Stimulated activated naive CD4-positive, alpha-beta T cell treated with Interleukin-2 at 50 U/mL for 16 hours (primary cell): ENCODE data around the gene MROH2B.

Experiments used
- DNase-seq: peaks from one replicate; lab custom pipeline; 2025; lab: John Stamatoyannopoulos, UW

The MROH2B gene

DNA sequence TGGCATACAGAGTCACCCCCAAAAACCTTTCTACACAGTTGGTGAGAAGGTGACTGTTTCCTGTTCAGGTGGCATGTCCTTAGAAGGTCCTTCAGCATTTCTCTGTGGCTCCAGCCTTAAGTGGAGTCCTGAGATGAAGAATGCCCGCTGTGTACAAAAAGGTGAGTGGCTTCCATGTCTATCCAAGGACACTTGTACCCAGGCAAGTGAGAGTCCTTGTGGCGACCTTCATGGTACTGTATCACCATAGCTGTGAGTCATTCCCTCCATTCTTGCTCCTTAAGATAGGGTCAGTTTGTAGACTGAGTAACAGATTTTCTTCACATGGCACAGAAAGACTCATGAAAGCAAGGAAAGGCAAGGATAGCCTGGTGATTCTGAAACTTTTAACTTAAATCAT lies 98.7 kb downstream of the MROH2B start:
- no peak for DNase-seq

GRCh38 chr5:40962207-40962955 lies 108.8 kb downstream of the MROH2B start:
- no peak for DNase-seq

DNA sequence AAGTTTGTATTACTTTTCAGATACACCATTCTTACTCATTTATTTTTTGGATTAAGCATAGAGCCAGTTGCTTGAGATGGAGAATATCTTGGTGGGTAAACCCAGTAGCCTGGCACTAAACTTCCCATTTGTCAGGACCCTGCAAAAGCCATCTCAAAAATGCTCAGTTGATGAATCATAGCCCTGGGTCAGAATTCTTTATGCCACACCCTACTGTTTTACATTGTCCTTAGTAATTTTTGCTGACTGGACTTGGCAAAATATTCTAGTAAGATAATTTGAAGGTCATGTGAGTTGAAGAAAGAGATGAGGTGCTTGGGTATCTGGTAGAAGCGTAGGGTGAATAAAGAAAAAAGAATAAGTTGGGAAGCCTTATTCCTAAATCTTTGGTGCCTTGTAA lies 111.1 kb downstream of the MROH2B start:
- DNase-seq = no peak

- no peak for DNase-seq
These were observed 112.3 kb downstream of the MROH2B start for GRCh38 chr5:40958811-40959210.

DNA sequence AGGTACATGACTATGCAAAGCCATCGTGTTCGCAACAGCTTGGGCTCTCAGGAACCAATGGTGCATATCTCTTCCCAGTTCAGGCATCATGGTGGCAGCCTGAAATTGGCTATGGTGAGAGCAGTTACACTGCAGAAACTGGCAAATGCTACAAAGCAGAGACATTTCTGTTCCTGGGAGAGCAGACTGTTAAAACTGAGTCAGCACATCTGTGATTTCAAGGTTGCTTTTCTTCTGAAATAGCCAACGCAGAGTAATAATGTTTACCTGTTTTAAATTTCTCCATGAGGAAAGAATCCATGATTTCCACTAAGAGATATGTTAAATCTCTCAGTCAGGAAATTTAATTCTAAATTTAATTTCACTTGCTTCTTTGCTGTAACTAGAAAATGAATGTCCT lies 114.1 kb downstream of the MROH2B start:
- no peak for DNase-seq

GRCh38 chr5:40955313-40955712 lies 115.8 kb downstream of the MROH2B start:
- no peak for DNase-seq
